Upper lobe of left lung (tissue), 4 donors: ENCODE data around the gene PDE6H.

ENCODE experiments used
- EP300 ChIP-seq, 4 donors: sonication (generic); formaldehyde crosslinking; IDR thresholded peaks; one replicate each; pipeline ENCODE4 v1.5.1; 2017; ENCODE audit warnings: antibody characterized with exemption in 4 of 4, control low read depth in 2 of 4
- POLR2A ChIP-seq, 4 donors: fragments of 450-650 bp; IDR thresholded peaks; one replicate each; pipeline ENCODE4 v1.5.1; 2016 to 2017; ENCODE audit warnings: antibody characterized with exemption in 4 of 4, mild to moderate bottlenecking in 2 of 4
- POLR2AphosphoS5 ChIP-seq, 2 donors: sonication (generic); formaldehyde crosslinking; IDR thresholded peaks; one replicate each; pipeline ENCODE4 v1.5.1; 2017; ENCODE audit warnings: antibody characterized with exemption in 2 of 2
- TF ChIP-seq, protein P1 (sequence below), 6 experiments: fragments of 450-650 bp in 4 of 6; fragments of 200-600 bp in 2 of 6; sonication (generic) in 2 of 6; IDR thresholded peaks; one replicate each; pipeline ENCODE4 v1.5.1; 2016 to 2019; ENCODE audit warnings: antibody characterized with exemption in 6 of 6

DNA sequence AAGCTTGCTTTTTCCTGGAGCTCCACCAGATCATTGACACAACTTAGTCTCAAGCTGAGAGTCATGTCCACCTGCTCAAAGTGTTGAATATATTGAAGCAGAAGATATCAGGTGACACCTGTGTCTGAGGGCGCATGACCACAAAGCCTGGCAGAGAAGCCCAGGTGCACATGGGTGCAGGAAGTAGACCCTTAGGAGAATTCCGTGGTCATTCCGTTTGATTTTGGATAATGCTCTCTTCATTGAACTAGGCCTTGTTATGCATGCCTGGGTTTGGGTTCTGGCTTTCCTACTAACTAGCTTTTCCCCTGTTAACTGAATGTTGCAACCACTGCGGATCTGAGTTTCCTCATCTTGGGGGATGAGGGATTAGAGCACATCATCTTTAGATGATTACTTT, 18.6 kb upstream of the PDE6H start:
- TF ChIP-seq, protein P1, sequence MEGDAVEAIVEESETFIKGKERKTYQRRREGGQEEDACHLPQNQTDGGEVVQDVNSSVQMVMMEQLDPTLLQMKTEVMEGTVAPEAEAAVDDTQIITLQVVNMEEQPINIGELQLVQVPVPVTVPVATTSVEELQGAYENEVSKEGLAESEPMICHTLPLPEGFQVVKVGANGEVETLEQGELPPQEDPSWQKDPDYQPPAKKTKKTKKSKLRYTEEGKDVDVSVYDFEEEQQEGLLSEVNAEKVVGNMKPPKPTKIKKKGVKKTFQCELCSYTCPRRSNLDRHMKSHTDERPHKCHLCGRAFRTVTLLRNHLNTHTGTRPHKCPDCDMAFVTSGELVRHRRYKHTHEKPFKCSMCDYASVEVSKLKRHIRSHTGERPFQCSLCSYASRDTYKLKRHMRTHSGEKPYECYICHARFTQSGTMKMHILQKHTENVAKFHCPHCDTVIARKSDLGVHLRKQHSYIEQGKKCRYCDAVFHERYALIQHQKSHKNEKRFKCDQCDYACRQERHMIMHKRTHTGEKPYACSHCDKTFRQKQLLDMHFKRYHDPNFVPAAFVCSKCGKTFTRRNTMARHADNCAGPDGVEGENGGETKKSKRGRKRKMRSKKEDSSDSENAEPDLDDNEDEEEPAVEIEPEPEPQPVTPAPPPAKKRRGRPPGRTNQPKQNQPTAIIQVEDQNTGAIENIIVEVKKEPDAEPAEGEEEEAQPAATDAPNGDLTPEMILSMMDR (IDR thresholded peaks at IDR 0.05), result no peak
- TF ChIP-seq POLR2AphosphoS5 (IDR thresholded peaks at IDR 0.05) (no peak), POLR2A (IDR thresholded peaks at IDR 0.05) (no peak), EP300 (IDR thresholded peaks at IDR 0.05) (no peak)
